ENCODE measurements around the gene THG1L.

The THG1L gene

GRCh38 chr5:157732596-157733262, 1.5 kb downstream of the THG1L start:
- no peak for ATAC-seq
- TF ChIP-seq OSR1 (CRISPR knock-in tag; IDR thresholded peaks at IDR 0.05) (no peak), TCF4 (CRISPR knock-in tag; IDR thresholded peaks at IDR 0.05; ENCODE audit: borderline replicate concordance) (peak; percentile 84)

- ATAC-seq = no peak
These were observed 3.2 kb downstream of the THG1L start for GRCh38 chr5:157734436-157734835.

GRCh38 chr5:157735991-157736390, 4.8 kb downstream of the THG1L start:
- no peak for ATAC-seq

More at GRCh38 chr5:157734436-157734835, 3.2 kb downstream of the THG1L start:
- TF ChIP-seq OSR1 (CRISPR knock-in tag; IDR thresholded peaks at IDR 0.05) (no peak), ISL1 (CRISPR knock-in tag; IDR thresholded peaks at IDR 0.05) (no peak), ZNF565 (CRISPR knock-in tag; conservative IDR thresholded peaks at IDR 0.05; ENCODE audit: low read depth) (no peak), SNAI2 (CRISPR knock-in tag; IDR thresholded peaks at IDR 0.05) (no peak), GLIS3 (CRISPR knock-in tag; IDR thresholded peaks at IDR 0.05) (no peak), TOX (CRISPR knock-in tag; IDR thresholded peaks at IDR 0.05; ENCODE audit: borderline replicate concordance) (no peak), ZNF8 (CRISPR knock-in tag; IDR thresholded peaks at IDR 0.05) (no peak), TCF4 (CRISPR knock-in tag; IDR thresholded peaks at IDR 0.05; ENCODE audit: borderline replicate concordance) (no peak), ESRRG (CRISPR knock-in tag; IDR thresholded peaks at IDR 0.05) (no peak), ZFP3 (CRISPR knock-in tag; IDR thresholded peaks at IDR 0.05) (no peak), CSRNP3 (CRISPR knock-in tag; IDR thresholded peaks at IDR 0.05) (no peak), ZFP30 (CRISPR knock-in tag; IDR thresholded peaks at IDR 0.05) (no peak)

GRCh38 chr5:157739388-157740228, 8.4 kb downstream of the THG1L start:
- ATAC-seq = no peak

More at GRCh38 chr5:157735991-157736390, 4.8 kb downstream of the THG1L start:
- TF ChIP-seq ZFP30 (CRISPR knock-in tag; IDR thresholded peaks at IDR 0.05) (no peak), SNAI2 (CRISPR knock-in tag; IDR thresholded peaks at IDR 0.05) (no peak)

More at GRCh38 chr5:157739388-157740228, 8.4 kb downstream of the THG1L start:
- TF ChIP-seq TCF4 (CRISPR knock-in tag; IDR thresholded peaks at IDR 0.05; ENCODE audit: borderline replicate concordance) = no peak
- TF ChIP-seq BACH2 (CRISPR knock-in tag; IDR thresholded peaks at IDR 0.05; ENCODE audit: borderline replicate concordance) = no peak
- no peak for TF ChIP-seq ZFP30 (CRISPR knock-in tag; IDR thresholded peaks at IDR 0.05)
- TF ChIP-seq ESRRG (CRISPR knock-in tag; IDR thresholded peaks at IDR 0.05) = no peak
- TF ChIP-seq PPARA (CRISPR knock-in tag; IDR thresholded peaks at IDR 0.05; ENCODE audit: borderline replicate concordance) = no peak
- no peak for TF ChIP-seq GLIS3 (CRISPR knock-in tag; IDR thresholded peaks at IDR 0.05)
- TF ChIP-seq CSDC2 (CRISPR knock-in tag; IDR thresholded peaks at IDR 0.05) = no peak
- no peak for TF ChIP-seq TSHZ2 (CRISPR knock-in tag; IDR thresholded peaks at IDR 0.05)
- no peak for TF ChIP-seq ARNTL (CRISPR knock-in tag; IDR thresholded peaks at IDR 0.05; ENCODE audit: borderline replicate concordance, low read depth)
- no peak for TF ChIP-seq ZC3H10 (CRISPR knock-in tag; IDR thresholded peaks at IDR 0.05)
- no peak for TF ChIP-seq ZNF565 (CRISPR knock-in tag; conservative IDR thresholded peaks at IDR 0.05; ENCODE audit: low read depth)
- no peak for TF ChIP-seq ISL1 (CRISPR knock-in tag; IDR thresholded peaks at IDR 0.05)
- TF ChIP-seq CSRNP3 (CRISPR knock-in tag; IDR thresholded peaks at IDR 0.05) = no peak
- TF ChIP-seq SNAI2 (CRISPR knock-in tag; IDR thresholded peaks at IDR 0.05) = no peak
- no peak for TF ChIP-seq OSR1 (CRISPR knock-in tag; IDR thresholded peaks at IDR 0.05)
- TF ChIP-seq ZNF70 (CRISPR knock-in tag; IDR thresholded peaks at IDR 0.05) = no peak
- no peak for TF ChIP-seq POU6F1 (CRISPR knock-in tag; IDR thresholded peaks at IDR 0.05; ENCODE audit: borderline replicate concordance, low read depth)
